HG02943 (cell line): ENCODE results near the gene PKN1.
"Not testable (repeated sequence)": the region's sequence is repeated elsewhere in the genome, so short reads cannot be mapped to it uniquely, and the experiment has no call there.

ENCODE experiments used
- ATAC-seq: cut with Tn5 transposase; IDR thresholded peaks from one replicate; pipeline ENCODE4 v1.9.1; 2021; ENCODE audit warnings: mild to moderate bottlenecking, low read depth, moderate library complexity; ENCODE audit not compliant: unreplicated experiment

PKN1 gene

GRCh38 chr19:14432791-14433553 is at the start of gene PKN1:
Gene PKN1, plus strand, starts transcription at chr19:14433306. Its CDS starts 216 bp downstream, at chr19:14433522.
- ATAC-seq: no peak

GRCh38 chr19:14383661-14384555 is 49.2 kb upstream of the PKN1 start:
- ATAC-seq: no peak

GRCh38 chr19:14385492-14385891 is 47.6 kb upstream of the PKN1 start:
- no peak for ATAC-seq

GRCh38 chr19:14390548-14390947 is 42.6 kb upstream of the PKN1 start:
- ATAC-seq: no peak

GRCh38 chr19:14391156-14391821 is 41.8 kb upstream of the PKN1 start:
- no peak for ATAC-seq

GRCh38 chr19:14393329-14393728 is 39.8 kb upstream of the PKN1 start:
- no peak for ATAC-seq

GRCh38 chr19:14394167-14394566 is 38.9 kb upstream of the PKN1 start:
- no peak for ATAC-seq

GRCh38 chr19:14395262-14395661 is 37.8 kb upstream of the PKN1 start:
- ATAC-seq: no peak

- ATAC-seq: no peak
These were observed 37.3 kb upstream of the PKN1 start for GRCh38 chr19:14395710-14396336.

- not testable (repeated sequence) for ATAC-seq
These were observed 36.4 kb upstream of the PKN1 start for GRCh38 chr19:14396730-14397129.

- ATAC-seq: not testable (repeated sequence)
These were observed 35.9 kb upstream of the PKN1 start for GRCh38 chr19:14397168-14397567.

- ATAC-seq: no peak
These were observed 32.1 kb upstream of the PKN1 start for GRCh38 chr19:14400951-14401431.

- ATAC-seq: no peak
These were observed 31.5 kb upstream of the PKN1 start for GRCh38 chr19:14401468-14402195.

- no peak for ATAC-seq
These were observed 30.6 kb upstream of the PKN1 start for GRCh38 chr19:14402332-14403144.

- ATAC-seq: not testable (repeated sequence)
These were observed 29.8 kb upstream of the PKN1 start for GRCh38 chr19:14403145-14403930.

GRCh38 chr19:14404312-14404711 is 28.8 kb upstream of the PKN1 start:
- ATAC-seq: no peak

GRCh38 chr19:14405380-14405757 is 27.7 kb upstream of the PKN1 start:
- ATAC-seq: no peak
